ENCODE measurements around the gene LPGAT1.
"Not testable (repeated sequence)": the region's sequence is repeated elsewhere in the genome, so short reads cannot be mapped to it uniquely, and the experiment has no call there.

The LPGAT1 gene

GRCh38 chr1:211699059-211699458, 131.5 kb downstream of the LPGAT1 start:
- no peak for DNase-seq

GRCh38 chr1:211698161-211699026, 132.2 kb downstream of the LPGAT1 start:
- peak; percentile 30 for DNase-seq

DNA sequence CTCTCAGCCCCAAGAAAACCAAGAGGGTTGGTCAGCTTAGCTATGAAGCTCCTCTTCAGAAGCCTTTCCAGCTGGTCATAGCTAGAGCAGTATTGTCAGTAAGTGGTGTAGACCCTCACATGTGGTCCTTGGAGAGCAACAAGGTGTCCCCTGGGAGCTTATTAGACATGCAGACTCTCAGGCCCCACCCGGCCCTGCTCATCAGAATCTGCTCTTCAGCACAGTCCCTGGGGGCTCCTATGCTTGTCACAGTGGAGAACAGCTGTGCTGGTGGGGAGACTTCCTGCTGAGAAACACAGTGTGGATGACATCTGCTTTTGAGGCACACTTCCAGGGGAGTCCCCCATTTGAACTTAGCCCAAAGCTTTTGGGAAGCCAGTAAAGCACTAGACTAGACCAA, 133.2 kb downstream of the LPGAT1 start:
- DNase-seq, result no peak

DNA sequence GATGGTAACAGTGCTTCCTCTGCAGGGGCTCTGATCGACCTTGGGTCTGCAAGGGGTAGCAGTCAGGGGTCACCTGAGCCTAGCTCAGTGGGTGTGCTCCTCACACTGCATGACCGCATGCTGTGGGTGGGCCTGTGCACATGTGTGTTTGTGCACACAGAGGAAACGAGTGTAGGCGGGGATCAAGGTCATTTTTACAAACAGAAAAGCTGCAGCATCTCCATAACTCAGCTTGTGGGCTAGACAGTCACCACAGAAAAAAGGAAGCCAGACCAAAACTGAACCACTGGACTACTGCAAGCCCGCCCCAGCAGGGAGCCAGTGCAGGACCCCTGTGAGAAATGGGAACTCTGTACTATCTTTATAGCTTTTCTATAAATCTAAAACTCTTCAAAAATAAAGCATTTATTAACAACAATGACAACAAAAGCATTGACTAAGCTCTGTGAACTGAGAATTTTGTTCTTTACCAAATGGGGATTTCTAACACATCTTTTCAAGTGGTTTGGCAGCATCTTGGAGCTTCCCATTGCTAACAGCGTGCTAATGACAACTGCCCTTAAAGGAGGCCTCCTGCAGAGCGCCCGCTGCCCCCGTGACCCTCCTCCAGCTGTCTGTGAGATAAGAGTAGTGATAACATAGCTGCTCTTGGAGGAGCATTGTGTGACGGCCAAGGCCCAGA, 135.3 kb downstream of the LPGAT1 start:
- no peak for DNase-seq

DNA sequence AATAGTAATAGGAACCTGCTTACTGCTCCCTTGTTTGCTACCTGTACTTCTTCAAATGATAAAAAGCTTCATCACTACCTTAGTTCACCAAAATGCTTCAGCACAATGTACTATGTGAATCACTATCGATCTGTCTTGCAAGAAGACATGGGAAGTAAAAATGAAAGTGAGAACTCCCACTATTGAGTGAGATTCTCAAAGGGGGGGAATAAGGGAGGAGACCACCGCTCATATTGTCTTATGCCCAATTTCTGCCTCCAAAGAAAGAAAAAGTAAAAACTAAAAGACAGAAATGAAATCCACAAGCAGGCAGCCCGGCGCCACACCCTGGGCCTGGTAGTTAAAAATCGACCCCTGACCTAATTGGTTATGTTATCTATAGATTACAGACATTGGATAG, 136.7 kb downstream of the LPGAT1 start:
- not testable (repeated sequence) for DNase-seq

All from fibroblast of skin of abdomen (primary cell).